ENCODE results near the gene ARSA.
A peak's percentile ranks its signal among the peaks of the same experiment; 100 is the strongest.

Gene ARSA

GRCh38 chr22:50601669-50602337, 26.1 kb downstream of the ARSA start:
- peak; percentile 38 for DNase-seq (ENCODE audit: low spot score)
- in situ Hi-C loops (cut with MboI; ENCODE audit: low pct_unique_long_range_greater_than_20kb, low sequenced_read_pairs, unreplicated experiment) = no loop called here
- TF ChIP-seq CTCF (IDR thresholded peaks at IDR 0.05; ENCODE audit: extremely low read depth, insufficient read depth, missing control alignments) = no peak

GRCh38 chr22:50600967-50601668, 26.8 kb downstream of the ARSA start:
- no peak for TF ChIP-seq CTCF (IDR thresholded peaks at IDR 0.05; ENCODE audit: extremely low read depth, insufficient read depth, missing control alignments)
- peak; percentile 45 for DNase-seq (ENCODE audit: low spot score)
- in situ Hi-C loops (cut with MboI; ENCODE audit: low pct_unique_long_range_greater_than_20kb, low sequenced_read_pairs, unreplicated experiment) = no loop called here

GRCh38 chr22:50600538-50600937, 27.4 kb downstream of the ARSA start, which contains the start of gene MAPK8IP2:
TSS of gene MAPK8IP2 (plus strand) at chr22:50600793. CDS start at chr22:50600819, 26 bp downstream.
- no peak for TF ChIP-seq CTCF (IDR thresholded peaks at IDR 0.05; ENCODE audit: extremely low read depth, insufficient read depth, missing control alignments)
- DNase-seq (ENCODE audit: low spot score) = peak; percentile 69
- in situ Hi-C loops (cut with MboI; ENCODE audit: low pct_unique_long_range_greater_than_20kb, low sequenced_read_pairs, unreplicated experiment) = no loop called here

- in situ Hi-C loops (cut with MboI; ENCODE audit: low pct_unique_long_range_greater_than_20kb, low sequenced_read_pairs, unreplicated experiment) = no loop called here
- peak; percentile 89 for DNase-seq (ENCODE audit: low spot score)
- no peak for TF ChIP-seq CTCF (IDR thresholded peaks at IDR 0.05; ENCODE audit: extremely low read depth, insufficient read depth, missing control alignments)
Observed at GRCh38 chr22:50599816-50600455, 28.0 kb downstream of the ARSA start.

- TF ChIP-seq CTCF (IDR thresholded peaks at IDR 0.05; ENCODE audit: extremely low read depth, insufficient read depth, missing control alignments) = no peak
- in situ Hi-C loops (cut with MboI; ENCODE audit: low pct_unique_long_range_greater_than_20kb, low sequenced_read_pairs, unreplicated experiment) = no loop called here
- no peak for DNase-seq (ENCODE audit: low spot score)
Observed at GRCh38 chr22:50597097-50597496, 30.9 kb downstream of the ARSA start.

- TF ChIP-seq CTCF (IDR thresholded peaks at IDR 0.05; ENCODE audit: extremely low read depth, insufficient read depth, missing control alignments) = no peak
- no peak for DNase-seq (ENCODE audit: low spot score)
- in situ Hi-C loops (cut with MboI; ENCODE audit: low pct_unique_long_range_greater_than_20kb, low sequenced_read_pairs, unreplicated experiment) = no loop called here
Observed at GRCh38 chr22:50595189-50595588, 32.8 kb downstream of the ARSA start.
